Breast epithelium (tissue), 4 donors: ENCODE data around the gene TMEM245. TPM values are rescaled to one million over a fixed set of nuclear protein-coding genes. Genes with fewer than 3 reads are reported as not detected.

Experiments
- DNase-seq, 2 donors: peaks; one replicate each; pipeline ENCODE4 v3.0.0-alpha.2; 2019; ENCODE audit warnings: low spot score in 2 of 2
- H3K27ac ChIP-seq, 2 donors: fragments of 200-600 bp; sonication (generic) in 1 of 2; one replicate each; pipeline ENCODE4 v1.5.1; 2016 to 2019; ENCODE audit warnings: mild to moderate bottlenecking in 1 of 2
- H3K27me3 ChIP-seq, 2 donors: fragments of 200-600 bp; sonication (generic) in 1 of 2; one replicate each; pipeline versions ENCODE4 v1.5.1 to v1.6.0; 2017 to 2019; ENCODE audit warnings: control low read depth in 1 of 2, mild to moderate bottlenecking in 1 of 2
- H3K36me3 ChIP-seq: fragments of 200-600 bp; one replicate; pipeline ENCODE4 v1.5.1; 2019
- H3K4me1 ChIP-seq, 2 donors: fragments of 200-600 bp; sonication (generic); one replicate each; pipeline ENCODE4 v1.5.1; 2016 to 2019; ENCODE audit warnings: control low read depth in 1 of 2
- H3K4me3 ChIP-seq, 3 donors: fragments of 200-600 bp; sonication (generic); 1 replicate in 2 of 3; 2 replicates in 1 of 3; pipeline ENCODE4 v1.5.1; 2016 to 2019; ENCODE audit warnings: mild to moderate bottlenecking in 3 of 3, moderate library complexity in 2 of 3
- H3K9me3 ChIP-seq, 2 donors: fragments of 200-600 bp; sonication (generic) in 1 of 2; one replicate each; pipeline ENCODE4 v1.5.1; 2016 to 2019; ENCODE audit warnings: control low read depth in 1 of 2
- CTCF ChIP-seq, 3 donors: fragments of 450-650 bp; IDR thresholded peaks; one replicate each; pipeline ENCODE4 v1.5.1; 2016 to 2017; ENCODE audit warnings: antibody characterized with exemption in 3 of 3, mild to moderate bottlenecking in 3 of 3, moderate library complexity in 3 of 3
- POLR2A ChIP-seq: fragments of 450-650 bp; IDR thresholded peaks from one replicate; pipeline ENCODE4 v1.6.1; 2016; ENCODE audit warnings: antibody characterized with exemption, mild to moderate bottlenecking, moderate library complexity
- POLR2AphosphoS5 ChIP-seq, 3 donors: sonication (generic); formaldehyde crosslinking; IDR thresholded peaks; one replicate each; pipeline ENCODE4 v1.6.1; 2017; ENCODE audit warnings: antibody characterized with exemption in 3 of 3
- intact Hi-C: fragments of 100-400 bp; cut with DNase I; formaldehyde crosslinking; loops from one replicate; pipeline ENCODE4 v1.15.1; 2023; ENCODE audit warnings: low total_unique reads
- total RNA-seq, 3 donors: library from RNA; depleted of rRNA; stranded (reverse); fragments of >200 nt; gene quantifications; one replicate each; pipeline ENCODE4 v1.1.0, GENCODE V29; 2016

The TMEM245 gene
- total RNA-seq, 3 donors from 2014 or later, result 47.5 to 95.7 (median 74.9) TPM

- H3K9me3 ChIP-seq, result no peaks in the 10 kb centered on the region
- H3K4me1 ChIP-seq, result no peaks in the 10 kb centered on the region
- H3K27me3 ChIP-seq, result no peaks in the 10 kb centered on the region
- H3K36me3 ChIP-seq, result no peaks in the 10 kb centered on the region
- intact Hi-C loops, result no loop called here
- TF ChIP-seq CTCF (IDR thresholded peaks at IDR 0.05) (no peak), POLR2A (no peak), POLR2AphosphoS5 (IDR thresholded peaks at IDR 0.05) (no peak)
- no peak overlapping the region for H3K4me3 ChIP-seq
- no peak for DNase-seq
- H3K27ac ChIP-seq, result no peak overlapping the region
Observed at GRCh38 chr9:109020581-109021511, 98.9 kb downstream of the TMEM245 start.

DNA sequence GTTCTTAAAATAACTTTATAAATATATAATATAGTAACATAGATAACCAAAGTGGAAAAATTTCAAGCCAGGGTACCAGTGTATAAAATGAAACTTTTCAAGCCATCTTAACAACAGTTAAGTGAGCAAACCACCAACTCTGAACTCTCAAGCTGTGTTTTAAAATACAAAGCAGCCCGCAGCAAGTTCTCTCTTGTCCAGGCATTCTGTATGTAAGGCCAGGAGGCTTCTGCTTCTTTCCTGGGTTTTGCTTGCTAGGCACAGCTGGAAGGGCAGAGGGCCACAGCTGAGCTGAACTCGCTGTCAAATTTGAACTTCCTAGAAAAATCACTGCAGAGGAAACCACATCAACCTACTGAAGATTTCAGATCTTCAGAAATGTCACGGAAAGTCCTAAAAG lies 99.6 kb downstream of the TMEM245 start:
- no peaks in the 10 kb centered on the region for H3K9me3 ChIP-seq
- H3K27me3 ChIP-seq, result no peaks in the 10 kb centered on the region
- no peak for DNase-seq
- TF ChIP-seq POLR2AphosphoS5 (IDR thresholded peaks at IDR 0.05) (no peak), POLR2A (no peak), CTCF (IDR thresholded peaks at IDR 0.05) (no peak)
- H3K36me3 ChIP-seq, result no peaks in the 10 kb centered on the region
- intact Hi-C loops, result no loop called here
- no peak overlapping the region for H3K27ac ChIP-seq
- no peak overlapping the region for H3K4me3 ChIP-seq
- H3K4me1 ChIP-seq, result no peaks in the 10 kb centered on the region

GRCh38 chr9:109019420-109019819 lies 100.3 kb downstream of the TMEM245 start:
- Histone ChIP-seq H3K9me3 (no peaks in the 10 kb centered on the region), H3K27ac (no peak overlapping the region), H3K4me3 (no peak overlapping the region), H3K4me1 (no peaks in the 10 kb centered on the region), H3K36me3 (no peaks in the 10 kb centered on the region), H3K27me3 (no peaks in the 10 kb centered on the region)
- TF ChIP-seq POLR2AphosphoS5 (IDR thresholded peaks at IDR 0.05), result no peak
- no peak for TF ChIP-seq POLR2A
- no peak for TF ChIP-seq CTCF (IDR thresholded peaks at IDR 0.05)
- DNase-seq, result no peak
- intact Hi-C loops, result no loop called here

DNA sequence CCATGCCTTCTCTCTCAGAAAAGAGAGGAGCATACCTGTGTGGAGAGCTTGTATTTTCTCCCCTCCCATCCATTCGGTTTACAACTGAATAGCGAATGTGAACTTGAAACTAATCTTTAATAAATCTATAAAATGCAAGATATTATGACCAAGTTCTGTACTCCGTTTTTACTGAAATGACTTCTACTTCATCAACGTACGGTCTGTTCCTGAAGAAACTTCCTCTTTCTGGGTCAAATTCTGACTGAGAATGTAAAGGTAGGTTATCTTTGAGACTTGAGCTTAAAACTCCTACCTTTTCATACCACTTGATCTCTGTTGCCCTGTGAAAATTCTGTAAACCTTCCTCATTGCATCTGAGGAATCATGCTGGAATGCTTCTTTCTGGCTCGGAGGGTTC lies 102.3 kb downstream of the TMEM245 start:
- intact Hi-C loops, result no loop called here
- Histone ChIP-seq H3K27me3 (no peaks in the 10 kb centered on the region), H3K4me3 (no peak overlapping the region), H3K4me1 (no peaks in the 10 kb centered on the region), H3K9me3 (no peaks in the 10 kb centered on the region), H3K36me3 (no peaks in the 10 kb centered on the region), H3K27ac (no peak overlapping the region)
- DNase-seq, result no peak
- TF ChIP-seq CTCF (IDR thresholded peaks at IDR 0.05) (no peak), POLR2AphosphoS5 (IDR thresholded peaks at IDR 0.05) (no peak), POLR2A (no peak)

DNA sequence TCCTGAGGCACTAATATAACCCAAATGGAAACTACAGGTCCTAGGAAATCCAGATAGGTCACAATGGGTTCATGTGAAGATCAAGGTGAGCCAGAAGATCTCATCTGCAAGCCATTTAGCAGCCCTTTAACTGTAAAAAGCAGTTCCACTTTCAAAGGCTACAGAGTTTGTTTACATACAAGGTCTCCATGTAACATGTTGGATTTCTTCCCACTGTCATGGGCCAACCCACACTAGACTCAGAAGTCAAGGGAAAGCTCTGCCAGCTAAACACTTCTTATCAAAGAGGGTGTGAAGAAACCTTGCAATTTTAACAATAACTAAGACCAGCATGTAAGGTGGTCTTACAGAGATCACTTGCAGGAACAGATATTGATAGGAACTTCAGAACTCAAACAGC lies 102.7 kb downstream of the TMEM245 start:
- Histone ChIP-seq H3K4me1 (peaks cover 0 to 2% of the 10 kb centered on the region in 2 donors), H3K9me3 (no peaks in the 10 kb centered on the region), H3K36me3 (no peaks in the 10 kb centered on the region), H3K4me3 (no peak overlapping the region), H3K27ac (no peak overlapping the region), H3K27me3 (no peaks in the 10 kb centered on the region)
- intact Hi-C loops, result no loop called here
- no peak for DNase-seq
- TF ChIP-seq CTCF (IDR thresholded peaks at IDR 0.05), result no peak
- TF ChIP-seq POLR2AphosphoS5 (IDR thresholded peaks at IDR 0.05), result no peak
- no peak for TF ChIP-seq POLR2A
